Embryonic facial prominence (tissue), 1 donor: Measurements from ENCODE around the gene PRDM16.

Experiments
- DNase-seq: peaks from one replicate; pipeline ENCODE4 v3.0.0-alpha.2; 2016; ENCODE audit errors: extremely low spot score

PRDM16 gene

GRCh38 chr1:3261007-3261968 is 192.3 kb downstream of the PRDM16 start:
- DNase-seq, result no peak

- DNase-seq, result no peak
Measured at GRCh38 chr1:3261969-3262579, 193.1 kb downstream of the PRDM16 start.

- no peak for DNase-seq
Measured at GRCh38 chr1:3262681-3263286, 193.8 kb downstream of the PRDM16 start.

GRCh38 chr1:3263790-3264189 is 194.8 kb downstream of the PRDM16 start:
- DNase-seq, result no peak

- DNase-seq, result no peak
Measured at GRCh38 chr1:3264456-3264855, 195.5 kb downstream of the PRDM16 start.

GRCh38 chr1:3265835-3266805 is 197.1 kb downstream of the PRDM16 start:
- DNase-seq, result no peak

- no peak for DNase-seq
Measured at GRCh38 chr1:3266870-3267549, 198.0 kb downstream of the PRDM16 start.

GRCh38 chr1:3267550-3268270 is 198.7 kb downstream of the PRDM16 start:
- DNase-seq, result no peak

- DNase-seq, result no peak
Measured at GRCh38 chr1:3268281-3268680, 199.3 kb downstream of the PRDM16 start.

- DNase-seq, result no peak
Measured at GRCh38 chr1:3270403-3271245, 201.6 kb downstream of the PRDM16 start.

- DNase-seq, result no peak
Measured at GRCh38 chr1:3271866-3272265, 202.9 kb downstream of the PRDM16 start.

- DNase-seq, result no peak
Measured at GRCh38 chr1:3272321-3273045, 203.5 kb downstream of the PRDM16 start.

GRCh38 chr1:3273447-3273846 is 204.4 kb downstream of the PRDM16 start:
- no peak for DNase-seq

GRCh38 chr1:3274972-3275371 is 206.0 kb downstream of the PRDM16 start:
- no peak for DNase-seq

- DNase-seq, result no peak
Measured at GRCh38 chr1:3275471-3276340, 206.7 kb downstream of the PRDM16 start.

- DNase-seq, result no peak
Measured at GRCh38 chr1:3276341-3276800, 207.4 kb downstream of the PRDM16 start.

- no peak for DNase-seq
Measured at GRCh38 chr1:3277011-3277471, 208.0 kb downstream of the PRDM16 start.
